Activated CD4-positive, alpha-beta T cell treated with anti-CD3 and anti-CD28 coated beads for 48 hours (primary cell): ENCODE data around the gene MYL7.
"Not testable (repeated sequence)": the region's sequence is repeated elsewhere in the genome, so short reads cannot be mapped to it uniquely, and the experiment has no call there.

Experiments
- DNase-seq: peaks from one replicate; pipeline ENCODE4 v3.0.0-alpha.2; 2020

The MYL7 gene

GRCh38 chr7:44171901-44172300 lies 30.8 kb upstream of the MYL7 start:
- DNase-seq: not testable (repeated sequence)

GRCh38 chr7:44167920-44168319 lies 26.8 kb upstream of the MYL7 start:
- DNase-seq: no peak

GRCh38 chr7:44163591-44163990 lies 22.5 kb upstream of the MYL7 start:
- no peak for DNase-seq

- DNase-seq: no peak
Measured at GRCh38 chr7:44162785-44163395, 21.8 kb upstream of the MYL7 start.

GRCh38 chr7:44162179-44162578 lies 21.0 kb upstream of the MYL7 start:
- no peak for DNase-seq

GRCh38 chr7:44161371-44161770 lies 20.2 kb upstream of the MYL7 start:
- no peak for DNase-seq

- DNase-seq: no peak
Measured at GRCh38 chr7:44159824-44160630, 18.9 kb upstream of the MYL7 start.

GRCh38 chr7:44158873-44159631 lies 17.9 kb upstream of the MYL7 start:
- DNase-seq: no peak

GRCh38 chr7:44158096-44158872 lies 17.2 kb upstream of the MYL7 start:
- DNase-seq: no peak

GRCh38 chr7:44157116-44158080 lies 16.3 kb upstream of the MYL7 start:
- DNase-seq: no peak

- no peak for DNase-seq
Measured at GRCh38 chr7:44156453-44157010, 15.4 kb upstream of the MYL7 start.

GRCh38 chr7:44155191-44156185 lies 14.4 kb upstream of the MYL7 start:
- DNase-seq: no peak

- no peak for DNase-seq
Measured at GRCh38 chr7:44154703-44155102, 13.6 kb upstream of the MYL7 start.

- DNase-seq: no peak
Measured at GRCh38 chr7:44153948-44154335, 12.8 kb upstream of the MYL7 start.

- no peak for DNase-seq
Measured at GRCh38 chr7:44152971-44153947, 12.1 kb upstream of the MYL7 start.

GRCh38 chr7:44151956-44152355 lies 10.8 kb upstream of the MYL7 start:
- no peak for DNase-seq

GRCh38 chr7:44150966-44151941 lies 10.1 kb upstream of the MYL7 start:
- no peak for DNase-seq

- no peak for DNase-seq
Measured at GRCh38 chr7:44150466-44150832, 9.3 kb upstream of the MYL7 start.
